C4-2B (cell line): ENCODE results near the gene KCNK4.

Experiments used
- H3K27ac ChIP-seq: fragments of 450-650 bp; 2 replicates; pipeline ENCODE4 v1.5.1; 2017
- ZFX ChIP-seq: fragments of 450-650 bp; IDR thresholded peaks from 2 replicates; pipeline ENCODE4 v1.6.1; 2017
- TF ChIP-seq, protein P1 (sequence below): fragments of 450-650 bp; conservative IDR thresholded peaks from 2 replicates; pipeline ENCODE4 v1.5.1; 2017; ENCODE audit warnings: mild to moderate bottlenecking

The KCNK4 gene

DNA sequence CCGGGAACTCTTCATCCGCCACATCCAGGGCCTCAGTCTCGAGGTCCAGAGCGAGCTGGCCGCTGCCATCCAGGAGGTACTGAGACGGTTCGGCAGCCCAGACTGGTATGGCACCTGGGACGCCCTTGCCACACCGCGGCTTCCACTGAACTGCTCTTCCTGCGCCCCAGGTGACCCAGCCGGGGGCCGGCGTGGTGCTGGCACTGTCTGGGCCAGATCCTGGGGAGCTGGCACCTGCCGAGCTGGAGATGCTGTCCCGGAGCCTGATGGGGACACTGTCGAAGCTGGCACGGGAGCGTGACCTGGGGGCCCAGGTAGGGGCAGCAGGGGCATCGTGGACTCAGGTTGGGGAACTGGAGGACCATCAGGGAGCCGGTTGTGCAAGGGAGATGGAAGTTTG is 50.3 kb downstream of the KCNK4 start:
- no peak overlapping the region; the same call in 1 of the 2 replicates for H3K27ac ChIP-seq
- TF ChIP-seq, protein P1, sequence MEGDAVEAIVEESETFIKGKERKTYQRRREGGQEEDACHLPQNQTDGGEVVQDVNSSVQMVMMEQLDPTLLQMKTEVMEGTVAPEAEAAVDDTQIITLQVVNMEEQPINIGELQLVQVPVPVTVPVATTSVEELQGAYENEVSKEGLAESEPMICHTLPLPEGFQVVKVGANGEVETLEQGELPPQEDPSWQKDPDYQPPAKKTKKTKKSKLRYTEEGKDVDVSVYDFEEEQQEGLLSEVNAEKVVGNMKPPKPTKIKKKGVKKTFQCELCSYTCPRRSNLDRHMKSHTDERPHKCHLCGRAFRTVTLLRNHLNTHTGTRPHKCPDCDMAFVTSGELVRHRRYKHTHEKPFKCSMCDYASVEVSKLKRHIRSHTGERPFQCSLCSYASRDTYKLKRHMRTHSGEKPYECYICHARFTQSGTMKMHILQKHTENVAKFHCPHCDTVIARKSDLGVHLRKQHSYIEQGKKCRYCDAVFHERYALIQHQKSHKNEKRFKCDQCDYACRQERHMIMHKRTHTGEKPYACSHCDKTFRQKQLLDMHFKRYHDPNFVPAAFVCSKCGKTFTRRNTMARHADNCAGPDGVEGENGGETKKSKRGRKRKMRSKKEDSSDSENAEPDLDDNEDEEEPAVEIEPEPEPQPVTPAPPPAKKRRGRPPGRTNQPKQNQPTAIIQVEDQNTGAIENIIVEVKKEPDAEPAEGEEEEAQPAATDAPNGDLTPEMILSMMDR, result no peak
- TF ChIP-seq ZFX, result no peak

- peak; percentile 79; the same call in 1 of the 2 replicates for TF ChIP-seq ZFX
- TF ChIP-seq, protein P1, result peak; percentile 78
- peak overlapping the region; percentile 66 for H3K27ac ChIP-seq
Measured at GRCh38 chr11:64341851-64342791, 51.0 kb downstream of the KCNK4 start.

GRCh38 chr11:64342869-64343745 is 52.0 kb downstream of the KCNK4 start:
- peak overlapping the region; percentile 66; the same call in 1 of the 2 replicates for H3K27ac ChIP-seq

DNA sequence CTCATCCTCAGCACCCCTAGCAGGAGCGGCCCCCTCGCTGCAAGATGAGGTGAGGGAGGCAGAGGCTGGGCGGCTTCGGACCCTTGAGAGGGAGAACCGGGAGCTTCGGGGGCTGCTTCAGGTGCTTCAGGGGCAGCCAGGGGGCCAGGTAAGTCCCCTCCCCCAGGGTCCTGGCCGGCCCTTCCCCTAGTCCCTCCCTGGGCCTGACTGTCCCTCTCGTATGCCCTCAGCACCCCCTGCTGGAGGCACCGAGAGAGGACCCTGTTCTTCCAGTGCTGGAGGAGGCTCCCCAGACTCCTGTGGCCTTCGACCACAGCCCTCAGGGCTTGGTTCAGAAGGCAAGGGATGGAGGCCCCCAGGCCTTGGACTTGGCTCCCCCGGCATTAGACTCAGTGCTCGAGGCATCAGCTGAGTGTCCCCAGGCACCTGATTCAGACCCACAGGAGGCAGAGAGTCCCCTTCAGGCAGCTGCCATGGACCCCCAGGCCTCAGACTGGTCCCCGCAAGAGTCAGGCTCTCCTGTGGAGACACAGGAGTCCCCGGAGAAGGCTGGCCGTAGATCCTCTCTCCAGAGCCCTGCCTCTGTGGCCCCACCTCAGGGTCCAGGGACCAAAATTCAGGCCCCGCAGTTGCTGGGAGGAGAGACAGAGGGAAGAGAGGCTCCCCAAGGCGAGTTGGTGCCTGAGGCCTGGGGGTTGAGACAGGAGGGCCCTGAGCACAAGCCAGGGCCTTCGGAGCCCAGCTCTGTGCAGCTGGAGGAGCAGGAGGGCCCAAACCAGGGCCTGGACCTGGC is 52.9 kb downstream of the KCNK4 start:
- no peak for TF ChIP-seq ZFX
- TF ChIP-seq, protein P1, result no peak; the same call in 1 of the 2 replicates
- H3K27ac ChIP-seq, result no peak overlapping the region

More at GRCh38 chr11:64342869-64343745, 52.0 kb downstream of the KCNK4 start:
- TF ChIP-seq, protein P1, result no peak
- TF ChIP-seq ZFX, result no peak

DNA sequence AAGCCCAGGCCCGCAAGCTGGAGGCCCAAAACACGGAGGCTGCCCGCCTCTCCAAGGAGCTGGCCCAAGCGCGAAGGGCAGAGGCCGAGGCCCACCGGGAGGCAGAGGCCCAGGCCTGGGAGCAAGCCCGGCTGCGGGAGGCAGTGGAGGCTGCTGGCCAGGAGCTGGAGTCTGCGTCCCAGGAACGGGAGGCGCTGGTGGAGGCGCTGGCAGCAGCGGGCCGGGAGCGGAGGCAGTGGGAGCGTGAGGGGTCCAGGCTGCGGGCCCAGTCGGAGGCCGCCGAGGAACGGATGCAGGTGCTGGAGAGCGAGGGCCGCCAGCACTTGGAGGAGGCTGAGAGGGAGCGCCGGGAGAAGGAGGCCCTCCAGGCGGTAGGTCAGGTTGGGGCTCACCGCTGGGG is 53.7 kb downstream of the KCNK4 start:
- H3K27ac ChIP-seq, result no peak overlapping the region
- TF ChIP-seq, protein P1, result no peak
- no peak for TF ChIP-seq ZFX

DNA sequence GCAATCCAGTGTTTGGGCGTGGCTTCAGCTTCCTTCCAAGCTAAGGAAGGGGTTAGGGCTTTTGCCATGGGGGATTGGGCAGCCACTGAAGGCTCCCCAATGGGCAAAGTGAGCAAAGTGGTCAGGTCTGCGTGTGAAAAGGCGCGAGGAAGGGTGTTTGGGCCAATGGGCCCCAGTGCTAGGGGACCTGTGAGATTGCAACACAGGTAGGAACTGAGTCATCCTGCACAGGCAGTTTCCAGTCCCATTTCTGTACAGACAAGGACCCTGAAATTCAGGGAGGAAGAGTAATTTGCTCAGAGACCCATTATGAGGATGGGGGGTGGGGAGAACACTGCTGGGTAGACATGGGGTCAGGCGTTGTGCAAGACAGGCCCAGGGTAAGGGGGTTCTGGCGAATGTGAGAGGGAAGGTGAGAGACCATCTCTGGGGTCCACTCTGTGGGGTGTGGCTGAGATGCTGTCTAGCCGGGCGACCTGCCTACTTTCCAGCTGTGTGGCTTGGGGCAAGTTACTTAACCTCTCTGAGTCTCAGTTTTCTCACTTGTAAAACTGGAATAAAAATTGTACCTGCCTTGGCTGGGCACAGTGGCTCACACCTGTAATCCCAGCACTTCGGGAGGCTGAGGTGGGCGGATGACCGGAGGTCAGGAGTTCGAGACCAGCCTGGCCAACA is 56.2 kb downstream of the KCNK4 start:
- no peak overlapping the region for H3K27ac ChIP-seq
- no peak for TF ChIP-seq ZFX
- TF ChIP-seq, protein P1, result no peak
